ENCODE measurements around the gene SLC26A8.

The SLC26A8 gene

DNA sequence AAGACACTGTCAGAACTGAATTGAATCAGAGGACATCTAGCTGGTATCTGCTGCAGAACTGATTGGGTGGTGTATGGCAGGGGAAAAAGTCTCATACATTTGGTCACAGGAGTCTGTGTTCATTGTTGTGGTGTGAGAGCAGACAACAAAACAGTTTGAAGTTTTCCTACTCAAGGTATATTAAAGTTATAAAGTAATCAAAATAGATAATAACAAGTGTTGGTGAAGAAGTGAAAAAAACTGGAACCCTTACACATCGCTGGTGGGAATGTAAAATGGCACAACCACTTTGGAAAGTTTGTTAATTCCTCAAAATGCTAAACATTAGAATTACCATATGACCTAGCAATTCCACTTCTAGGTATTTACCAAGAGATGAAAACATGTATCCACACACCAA, 128.2 kb downstream of the SLC26A8 start:
- Histone ChIP-seq H2AFZ (ENCODE audit: low read depth, low read length, severe bottlenecking) (no peak overlapping the region), H3K9me3 (ENCODE audit: insufficient read depth, low read length) (no peaks in the 10 kb centered on the region), H3K27ac (ENCODE audit: low read depth, low read length) (no peak overlapping the region), H4K20me1 (ENCODE audit: low read depth, low read length) (peaks cover 39% of the 10 kb centered on the region), H3K27me3 (ENCODE audit: low read length) (no peaks in the 10 kb centered on the region), H3K4me2 (ENCODE audit: low read depth, low read length, poor library complexity, severe bottlenecking) (no peak overlapping the region), H3K36me3 (ENCODE audit: low read length) (peaks cover 26% of the 10 kb centered on the region), H3K9ac (ENCODE audit: low read length) (no peak overlapping the region), H3K9me2 (replicated peaks; ENCODE audit: insufficient read depth, low read length) (no peaks in the 10 kb centered on the region), H3K4me3 (ENCODE audit: insufficient read depth, low read length, poor library complexity, severe bottlenecking) (no peak overlapping the region), H3F3A (ENCODE audit: insufficient read depth) (no peaks in the 10 kb centered on the region; the same call in 1 of the 2 replicates), H3K79me2 (ENCODE audit: insufficient read depth, low read length) (peaks cover 98% of the 10 kb centered on the region)
- TF ChIP-seq, protein P1, sequence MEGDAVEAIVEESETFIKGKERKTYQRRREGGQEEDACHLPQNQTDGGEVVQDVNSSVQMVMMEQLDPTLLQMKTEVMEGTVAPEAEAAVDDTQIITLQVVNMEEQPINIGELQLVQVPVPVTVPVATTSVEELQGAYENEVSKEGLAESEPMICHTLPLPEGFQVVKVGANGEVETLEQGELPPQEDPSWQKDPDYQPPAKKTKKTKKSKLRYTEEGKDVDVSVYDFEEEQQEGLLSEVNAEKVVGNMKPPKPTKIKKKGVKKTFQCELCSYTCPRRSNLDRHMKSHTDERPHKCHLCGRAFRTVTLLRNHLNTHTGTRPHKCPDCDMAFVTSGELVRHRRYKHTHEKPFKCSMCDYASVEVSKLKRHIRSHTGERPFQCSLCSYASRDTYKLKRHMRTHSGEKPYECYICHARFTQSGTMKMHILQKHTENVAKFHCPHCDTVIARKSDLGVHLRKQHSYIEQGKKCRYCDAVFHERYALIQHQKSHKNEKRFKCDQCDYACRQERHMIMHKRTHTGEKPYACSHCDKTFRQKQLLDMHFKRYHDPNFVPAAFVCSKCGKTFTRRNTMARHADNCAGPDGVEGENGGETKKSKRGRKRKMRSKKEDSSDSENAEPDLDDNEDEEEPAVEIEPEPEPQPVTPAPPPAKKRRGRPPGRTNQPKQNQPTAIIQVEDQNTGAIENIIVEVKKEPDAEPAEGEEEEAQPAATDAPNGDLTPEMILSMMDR (IDR thresholded peaks at IDR 0.05; ENCODE audit: insufficient read depth, low read length, poor library complexity, severe bottlenecking): no peak
- no peak for TF ChIP-seq EZH2phosphoT487 (conservative IDR thresholded peaks at IDR 0.05; ENCODE audit: low read length)

DNA sequence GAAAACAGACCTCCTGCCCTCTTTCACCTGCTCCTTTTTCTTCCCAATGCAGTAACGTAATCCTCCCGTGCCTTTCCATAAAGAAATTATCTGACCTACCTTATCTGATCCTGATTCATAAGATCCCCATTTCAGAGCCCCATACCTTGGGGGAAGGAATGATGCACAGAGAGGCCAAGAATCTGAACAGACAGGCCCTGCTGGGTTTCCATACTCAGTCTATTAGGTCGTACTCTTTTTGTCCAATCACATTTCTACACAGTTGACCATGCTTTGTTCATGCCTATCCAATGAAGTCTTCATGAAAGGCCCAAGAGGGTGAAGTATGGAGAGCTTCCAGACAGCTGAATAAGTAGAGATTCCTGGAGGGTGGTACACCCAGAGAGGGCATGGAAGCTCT, 128.9 kb downstream of the SLC26A8 start:
- Histone ChIP-seq H3K27ac (ENCODE audit: low read depth, low read length) (no peak overlapping the region), H3K4me3 (ENCODE audit: insufficient read depth, low read length, poor library complexity, severe bottlenecking) (no peak overlapping the region), H3K9me3 (ENCODE audit: insufficient read depth, low read length) (no peaks in the 10 kb centered on the region), H3K4me2 (ENCODE audit: low read depth, low read length, poor library complexity, severe bottlenecking) (no peak overlapping the region), H3K79me2 (ENCODE audit: insufficient read depth, low read length) (peaks cover 98% of the 10 kb centered on the region), H3K27me3 (ENCODE audit: low read length) (no peaks in the 10 kb centered on the region), H3K9ac (ENCODE audit: low read length) (no peak overlapping the region), H4K20me1 (ENCODE audit: low read depth, low read length) (peaks cover 42% of the 10 kb centered on the region), H2AFZ (ENCODE audit: low read depth, low read length, severe bottlenecking) (no peak overlapping the region), H3F3A (ENCODE audit: insufficient read depth) (peaks cover 6% of the 10 kb centered on the region; the same call in 1 of the 2 replicates), H3K36me3 (ENCODE audit: low read length) (peaks cover 30% of the 10 kb centered on the region), H3K9me2 (replicated peaks; ENCODE audit: insufficient read depth, low read length) (no peaks in the 10 kb centered on the region)
- TF ChIP-seq, protein P1 (IDR thresholded peaks at IDR 0.05; ENCODE audit: insufficient read depth, low read length, poor library complexity, severe bottlenecking): no peak
- TF ChIP-seq EZH2phosphoT487 (conservative IDR thresholded peaks at IDR 0.05; ENCODE audit: low read length): no peak

DNA sequence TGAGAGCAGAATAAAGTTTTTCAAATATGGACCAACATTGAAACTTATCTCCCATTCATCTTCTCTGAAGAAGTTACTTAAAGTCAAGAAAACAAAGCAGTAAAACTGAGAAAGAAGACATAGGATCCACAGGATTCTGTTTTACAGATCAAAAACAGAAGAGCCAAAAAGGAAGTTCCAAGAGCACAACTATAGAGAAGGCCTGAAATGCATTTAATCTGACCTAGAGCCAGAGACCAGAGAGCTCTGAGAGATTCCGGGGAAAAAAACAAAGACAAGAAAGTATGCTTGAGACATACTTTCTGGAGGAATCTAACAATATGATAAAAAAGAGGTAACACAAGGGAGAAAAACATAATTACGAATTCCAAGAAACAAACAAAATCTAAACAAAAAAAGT, 129.7 kb downstream of the SLC26A8 start:
- H2AFZ ChIP-seq (ENCODE audit: low read depth, low read length, severe bottlenecking): no peak overlapping the region
- no peak overlapping the region for H3K4me2 ChIP-seq (ENCODE audit: low read depth, low read length, poor library complexity, severe bottlenecking)
- H4K20me1 ChIP-seq (ENCODE audit: low read depth, low read length): peaks cover 46% of the 10 kb centered on the region
- TF ChIP-seq, protein P1 (IDR thresholded peaks at IDR 0.05; ENCODE audit: insufficient read depth, low read length, poor library complexity, severe bottlenecking): no peak
- no peak for TF ChIP-seq EZH2phosphoT487 (conservative IDR thresholded peaks at IDR 0.05; ENCODE audit: low read length)
- no peaks in the 10 kb centered on the region for H3K9me2 ChIP-seq (replicated peaks; ENCODE audit: insufficient read depth, low read length)
- peaks cover 31% of the 10 kb centered on the region for H3K36me3 ChIP-seq (ENCODE audit: low read length)
- peaks cover 96% of the 10 kb centered on the region for H3K79me2 ChIP-seq (ENCODE audit: insufficient read depth, low read length)
- peaks cover 9% of the 10 kb centered on the region; the same call in 1 of the 2 replicates for H3F3A ChIP-seq (ENCODE audit: insufficient read depth)
- H3K27ac ChIP-seq (ENCODE audit: low read depth, low read length): no peak overlapping the region
- no peak overlapping the region for H3K4me3 ChIP-seq (ENCODE audit: insufficient read depth, low read length, poor library complexity, severe bottlenecking)
- H3K27me3 ChIP-seq (ENCODE audit: low read length): no peaks in the 10 kb centered on the region
- H3K9ac ChIP-seq (ENCODE audit: low read length): no peak overlapping the region
- no peaks in the 10 kb centered on the region for H3K9me3 ChIP-seq (ENCODE audit: insufficient read depth, low read length)
